Measurements from ENCODE around the gene FKRP. TPM values are rescaled to one million over a fixed set of nuclear protein-coding genes. Genes with fewer than 3 reads are reported as not detected.

FKRP gene
- total RNA-seq, 2 experiments from 2014 or later, result 15.5 to 18.9 TPM

GRCh38 chr19:46773018-46773399 is 27.2 kb downstream of the FKRP start:
- DNase-seq (ENCODE audit: low spot score), result no peak
- H3K4me2 ChIP-seq (ENCODE audit: low read length), result no peak overlapping the region
- ChIA-PET CTCF (ENCODE audit: unreplicated experiment) (no interaction called here), POLR2A (no interaction called here)
- H3K27ac ChIP-seq (ENCODE audit: low read depth, low read length, poor library complexity, severe bottlenecking), result no peak overlapping the region
- H3K9me2 ChIP-seq (ENCODE audit: insufficient read depth, low read length), result no peaks in the 10 kb centered on the region
- H3K79me2 ChIP-seq (ENCODE audit: insufficient read depth, low read depth, low read length), result no peaks in the 10 kb centered on the region
- no peaks in the 10 kb centered on the region for H3K9me3 ChIP-seq (ENCODE audit: low read length)
- no peak overlapping the region for H2AFZ ChIP-seq (ENCODE audit: low read length)
- no TSS peak for BruUV-seq (replicated peaks)
- intact Hi-C loops (cut with micrococcal nuclease; ENCODE audit: unreplicated experiment), result no loop called here
- no peak overlapping the region for H3K4me3 ChIP-seq (ENCODE audit: low read depth, low read length, poor library complexity, severe bottlenecking)
- H4K20me1 ChIP-seq (ENCODE audit: insufficient read depth, low read length), result no peaks in the 10 kb centered on the region
- TF ChIP-seq EZH2phosphoT487 (IDR thresholded peaks at IDR 0.05; ENCODE audit: borderline replicate concordance, low read depth, low read length) (no peak), CTCF (conservative IDR thresholded peaks at IDR 0.05; ENCODE audit: low read length) (no peak)
- no peaks in the 10 kb centered on the region for H3K4me1 ChIP-seq (ENCODE audit: insufficient read depth, low read length, poor library complexity, severe bottlenecking)
- peaks cover 44% of the 10 kb centered on the region for H3K36me3 ChIP-seq (ENCODE audit: insufficient read depth, low read length)

GRCh38 chr19:46775642-46776258 is 29.9 kb downstream of the FKRP start:
- H3K9me3 ChIP-seq (ENCODE audit: low read length), result no peaks in the 10 kb centered on the region
- no peak overlapping the region for H3K27ac ChIP-seq (ENCODE audit: low read depth, low read length, poor library complexity, severe bottlenecking)
- H2AFZ ChIP-seq (ENCODE audit: low read length), result no peak overlapping the region
- H3K4me1 ChIP-seq (ENCODE audit: insufficient read depth, low read length, poor library complexity, severe bottlenecking), result no peaks in the 10 kb centered on the region
- H3K9me2 ChIP-seq (ENCODE audit: insufficient read depth, low read length), result no peaks in the 10 kb centered on the region
- POLR2A ChIA-PET, result interaction anchor here (1.0 kb wide), 1 partner anchor 18 kb away, joined by 3 read pairs; no protein-coding TSS in a partner anchor
- TF ChIP-seq CTCF (conservative IDR thresholded peaks at IDR 0.05; ENCODE audit: low read length) (no peak), EZH2phosphoT487 (IDR thresholded peaks at IDR 0.05; ENCODE audit: borderline replicate concordance, low read depth, low read length) (no peak)
- no peak for DNase-seq (ENCODE audit: low spot score)
- H3K4me3 ChIP-seq (ENCODE audit: low read depth, low read length, poor library complexity, severe bottlenecking), result no peak overlapping the region
- peaks cover under 1% of the 10 kb centered on the region; the same call in 1 of the 2 replicates for H3K79me2 ChIP-seq (ENCODE audit: insufficient read depth, low read depth, low read length)
- no peak overlapping the region for H3K4me2 ChIP-seq (ENCODE audit: low read length)
- H4K20me1 ChIP-seq (ENCODE audit: insufficient read depth, low read length), result no peaks in the 10 kb centered on the region
- peaks cover 70% of the 10 kb centered on the region for H3K36me3 ChIP-seq (ENCODE audit: insufficient read depth, low read length)
- intact Hi-C loops (cut with micrococcal nuclease; ENCODE audit: unreplicated experiment), result no loop called here
- BruUV-seq (replicated peaks), result no TSS peak
- CTCF ChIA-PET (ENCODE audit: unreplicated experiment), result no interaction called here
